ENCODE data around the gene NMNAT3.

The NMNAT3 gene

DNA sequence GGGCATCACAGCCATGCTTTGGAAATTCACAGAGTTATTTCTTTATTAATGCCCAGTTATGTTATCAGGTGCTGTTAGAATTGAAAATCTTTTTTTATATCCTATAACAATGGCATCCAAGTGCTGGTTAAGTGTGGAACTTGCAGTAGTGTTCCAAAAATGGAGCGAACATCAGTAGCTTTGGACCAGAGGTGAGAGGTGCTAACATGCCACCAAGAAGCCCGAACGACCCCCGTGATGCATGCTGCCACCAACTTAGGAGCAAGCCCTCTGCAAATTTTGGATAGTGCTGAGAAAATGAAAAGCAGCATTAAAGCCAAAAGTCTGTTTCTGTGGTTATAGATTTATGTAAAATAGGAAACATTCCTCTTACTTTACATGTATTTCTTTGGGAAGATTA is 163.0 kb downstream of the NMNAT3 start:
- TF ChIP-seq, protein P1, sequence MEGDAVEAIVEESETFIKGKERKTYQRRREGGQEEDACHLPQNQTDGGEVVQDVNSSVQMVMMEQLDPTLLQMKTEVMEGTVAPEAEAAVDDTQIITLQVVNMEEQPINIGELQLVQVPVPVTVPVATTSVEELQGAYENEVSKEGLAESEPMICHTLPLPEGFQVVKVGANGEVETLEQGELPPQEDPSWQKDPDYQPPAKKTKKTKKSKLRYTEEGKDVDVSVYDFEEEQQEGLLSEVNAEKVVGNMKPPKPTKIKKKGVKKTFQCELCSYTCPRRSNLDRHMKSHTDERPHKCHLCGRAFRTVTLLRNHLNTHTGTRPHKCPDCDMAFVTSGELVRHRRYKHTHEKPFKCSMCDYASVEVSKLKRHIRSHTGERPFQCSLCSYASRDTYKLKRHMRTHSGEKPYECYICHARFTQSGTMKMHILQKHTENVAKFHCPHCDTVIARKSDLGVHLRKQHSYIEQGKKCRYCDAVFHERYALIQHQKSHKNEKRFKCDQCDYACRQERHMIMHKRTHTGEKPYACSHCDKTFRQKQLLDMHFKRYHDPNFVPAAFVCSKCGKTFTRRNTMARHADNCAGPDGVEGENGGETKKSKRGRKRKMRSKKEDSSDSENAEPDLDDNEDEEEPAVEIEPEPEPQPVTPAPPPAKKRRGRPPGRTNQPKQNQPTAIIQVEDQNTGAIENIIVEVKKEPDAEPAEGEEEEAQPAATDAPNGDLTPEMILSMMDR (IDR thresholded peaks at IDR 0.05; ENCODE audit: low read depth, low read length, missing control alignments), result no peak
- H3K4me3 ChIP-seq (ENCODE audit: low read depth, low read length), result no peak overlapping the region
- in situ Hi-C loops (cut with HindIII; ENCODE audit: low sequenced_read_pairs), result no loop called here
- DNase-seq (ENCODE audit: low read depth), result no peak
